GM18870 (cell line): ENCODE measurements around the gene SPRY4.
A peak's percentile ranks its signal among the peaks of the same experiment; 100 is the strongest.
"Not testable (repeated sequence)": the region's sequence is repeated elsewhere in the genome, so short reads cannot be mapped to it uniquely, and the experiment has no call there.

ENCODE experiments used
- ATAC-seq: cut with Tn5 transposase; IDR thresholded peaks from one replicate; pipeline ENCODE4 v1.9.1; 2021; ENCODE audit warnings: moderate library complexity; ENCODE audit not compliant: unreplicated experiment

Gene SPRY4

GRCh38 chr5:142324871-142325724 is at the start of gene SPRY4:
TSS of gene SPRY4 (minus strand) at chr5:142325021. CDS start at chr5:142315108, 9,913 bp downstream.
- ATAC-seq, result peak; percentile 71

- no peak for ATAC-seq
Observed at GRCh38 chr5:142368529-142368928, 43.7 kb upstream of the SPRY4 start.

- peak; percentile 46 for ATAC-seq
Observed at GRCh38 chr5:142366007-142366406, 41.2 kb upstream of the SPRY4 start.

GRCh38 chr5:142364251-142365145 is 39.7 kb upstream of the SPRY4 start:
- no peak for ATAC-seq

GRCh38 chr5:142363619-142363963 is 38.8 kb upstream of the SPRY4 start:
- no peak for ATAC-seq

- ATAC-seq, result not testable (repeated sequence)
Observed at GRCh38 chr5:142362193-142362592, 37.4 kb upstream of the SPRY4 start.

GRCh38 chr5:142360607-142361120 is 35.8 kb upstream of the SPRY4 start:
- no peak for ATAC-seq

- no peak for ATAC-seq
Observed at GRCh38 chr5:142360051-142360498, 35.3 kb upstream of the SPRY4 start.

- ATAC-seq, result no peak
Observed at GRCh38 chr5:142358648-142359047, 33.8 kb upstream of the SPRY4 start.

- ATAC-seq, result no peak
Observed at GRCh38 chr5:142358121-142358520, 33.3 kb upstream of the SPRY4 start.

- no peak for ATAC-seq
Observed at GRCh38 chr5:142357469-142358090, 32.8 kb upstream of the SPRY4 start.

GRCh38 chr5:142356716-142357468 is 32.1 kb upstream of the SPRY4 start:
- ATAC-seq, result peak; percentile 87

GRCh38 chr5:142356349-142356715 is 31.5 kb upstream of the SPRY4 start:
- ATAC-seq, result no peak

GRCh38 chr5:142353071-142353472 is 28.3 kb upstream of the SPRY4 start:
- ATAC-seq, result no peak

- no peak for ATAC-seq
Observed at GRCh38 chr5:142350021-142350420, 25.2 kb upstream of the SPRY4 start.

- no peak for ATAC-seq
Observed at GRCh38 chr5:142346706-142347105, 21.9 kb upstream of the SPRY4 start.

GRCh38 chr5:142344915-142345314 is 20.1 kb upstream of the SPRY4 start:
- not testable (repeated sequence) for ATAC-seq

GRCh38 chr5:142343531-142343930 is 18.7 kb upstream of the SPRY4 start:
- no peak for ATAC-seq

- no peak for ATAC-seq
Observed at GRCh38 chr5:142342128-142342981, 17.5 kb upstream of the SPRY4 start.
